Lower leg skin (tissue), 4 donors: ENCODE data around the gene CCDC14. TPM values are rescaled to one million over a fixed set of nuclear protein-coding genes. Genes with fewer than 3 reads are reported as not detected.

Experiments
- DNase-seq, 2 donors: peaks; one replicate each; pipeline ENCODE4 v3.0.0-alpha.2; 2019; ENCODE audit warnings: low spot score in 2 of 2
- H3K4me3 ChIP-seq: fragments of 200-600 bp; sonication (generic); 2 replicates; pipeline ENCODE4 v1.5.1; 2017; ENCODE audit warnings: mild to moderate bottlenecking, low read depth; ENCODE audit not compliant: poor library complexity, severe bottlenecking
- CTCF ChIP-seq, 3 donors: fragments of 450-650 bp; IDR thresholded peaks; one replicate each; pipeline ENCODE4 v1.5.1; 2016; ENCODE audit warnings: antibody characterized with exemption in 3 of 3, mild to moderate bottlenecking in 3 of 3, moderate library complexity in 2 of 3
- POLR2A ChIP-seq, 2 donors: fragments of 450-650 bp; IDR thresholded peaks; one replicate each; pipeline ENCODE4 v1.6.1; 2016 to 2017; ENCODE audit warnings: antibody characterized with exemption in 2 of 2, mild to moderate bottlenecking in 1 of 2, moderate library complexity in 1 of 2
- WGBS, 2 donors: methylation state at CpG; one replicate each; pipeline ENCODE4 v1.1.5; 2018; 5-methylcytosine and 5-hydroxymethylcytosine counted together
- intact Hi-C: fragments of 100-400 bp; cut with DNase I; formaldehyde crosslinking; loops from one replicate; pipeline ENCODE4 v1.15.0; 2023; ENCODE audit warnings: low total_unique reads
- total RNA-seq, 4 donors: library from RNA; depleted of rRNA; stranded (reverse); fragments of >200 nt; gene quantifications; one replicate each; pipeline ENCODE4 v1.1.0, GENCODE V29; 2016

Gene CCDC14
- total RNA-seq, 4 donors from 2014 or later = 9.8 to 20.1 (median 12.9) TPM

- no peak overlapping the region for H3K4me3 ChIP-seq
- TF ChIP-seq POLR2A (IDR thresholded peaks at IDR 0.05) (no peak), CTCF (IDR thresholded peaks at IDR 0.05) (no peak)
- intact Hi-C loops = no loop called here
- WGBS, 2 donors = 79% methylated on average over 1 of the region's 1 CpG
- DNase-seq = no peak
Observed at GRCh38 chr3:123871946-123872345, 89.1 kb downstream of the CCDC14 start.

- no peak overlapping the region for H3K4me3 ChIP-seq
- 73 to 83% methylated on average over 1 of the region's 1 CpG for WGBS, 2 donors
- intact Hi-C loops = no loop called here
- TF ChIP-seq POLR2A (IDR thresholded peaks at IDR 0.05) (no peak), CTCF (IDR thresholded peaks at IDR 0.05) (no peak)
- no peak for DNase-seq
Observed at GRCh38 chr3:123870033-123870432, 91.0 kb downstream of the CCDC14 start.

GRCh38 chr3:123869165-123869564 is 91.9 kb downstream of the CCDC14 start:
- no peak for DNase-seq
- no peak overlapping the region for H3K4me3 ChIP-seq
- intact Hi-C loops = no loop called here
- TF ChIP-seq POLR2A (IDR thresholded peaks at IDR 0.05) = no peak
- TF ChIP-seq CTCF (IDR thresholded peaks at IDR 0.05) = no peak
- 75 to 86% methylated on average over 1 of the region's 1 CpG for WGBS, 2 donors

- DNase-seq = no peak
- no peak overlapping the region for H3K4me3 ChIP-seq
- WGBS, 2 donors = 92 to 96% methylated on average over 4 of the region's 4 CpGs
- TF ChIP-seq CTCF (IDR thresholded peaks at IDR 0.05) (no peak), POLR2A (IDR thresholded peaks at IDR 0.05) (no peak)
- intact Hi-C loops = no loop called here
Observed at GRCh38 chr3:123864706-123865105, 96.3 kb downstream of the CCDC14 start.

Other genes with a start within 250 kb of the CCDC14 start
- 10 to 100 TPM in 3 of 4 donors, 1 to 10 TPM in 1; 9.7 to 92.8 (median 32.5) TPM for gene MYLK, start 76.9 kb downstream of the CCDC14 start, total RNA-seq
- 1 to 10 TPM in 2 of 4 donors, not detected in 2; 1.2 to 3.8 TPM for gene ROPN1, start 30.9 kb upstream of the CCDC14 start, total RNA-seq
- 10 to 100 TPM; 12.0 to 20.3 (median 15.1) TPM for gene KALRN, start 72.1 kb upstream of the CCDC14 start, total RNA-seq